Measurements from ENCODE around the gene CERK. TPM values are rescaled to one million over a fixed set of nuclear protein-coding genes. Genes with fewer than 3 reads are reported as not detected.

CERK gene
- total and polyA plus RNA-seq, 2 of the 8 experiments (the other 6 are each of a cell fraction or from before 2014, with no cell fraction given) = 26.6 to 59.0 TPM

DNA sequence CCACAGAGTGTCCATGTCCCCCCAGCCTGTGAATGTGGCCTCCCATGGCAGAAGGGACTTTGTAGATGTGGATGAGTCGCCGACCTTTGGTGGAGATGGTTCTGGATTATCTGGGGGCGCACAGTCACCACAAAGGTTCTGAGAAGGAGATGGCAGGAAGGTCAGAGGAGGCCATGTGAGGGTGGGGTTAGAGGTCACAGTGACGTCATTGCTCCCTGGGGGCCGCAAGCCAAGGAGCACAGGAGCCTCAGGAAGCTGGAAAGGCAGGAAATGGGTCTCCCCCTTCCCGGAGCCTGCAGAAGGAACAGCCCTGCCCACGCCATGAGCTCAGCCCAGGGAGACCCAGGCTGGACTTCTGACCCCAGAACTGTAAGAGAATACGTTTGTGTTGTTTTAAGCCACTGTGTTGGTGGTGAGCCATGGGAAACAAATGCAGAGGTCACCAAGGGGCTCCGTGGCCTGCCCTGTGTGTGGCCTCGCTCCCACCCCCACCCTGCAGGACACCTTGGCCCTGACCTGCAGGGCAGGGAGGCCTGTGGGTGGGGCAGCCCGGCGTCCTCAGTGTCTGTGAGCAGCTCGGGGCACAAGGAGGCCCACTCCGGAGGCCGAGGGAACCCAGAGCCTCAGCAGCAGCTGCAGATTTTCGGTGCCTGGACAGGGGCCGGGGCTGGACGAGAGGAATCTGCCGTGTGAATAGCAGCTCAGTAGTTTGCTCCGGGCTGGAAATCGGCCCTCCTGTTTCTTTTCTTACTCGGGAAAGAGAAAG, 85.8 kb downstream of the CERK start:
- H2BK5ac ChIP-seq (ENCODE audit: low read depth, low read length) = no peak overlapping the region
- H3K23me2 ChIP-seq (ENCODE audit: low read depth, low read length) = peaks cover 9% of the 10 kb centered on the region; the same call in 1 of the 2 replicates
- no peak for DNase-seq (ENCODE audit: low read depth in 1 of 2, low spot score in 2 of 2)
- 91% methylated on average over 22 of the region's 22 CpGs; no CpG with 5 or more reads in 1 of the 2 experiments for WGBS, 2 experiments (ENCODE audit: extremely low coverage in 1 of 2, insufficient coverage in 1 of 2, insufficient read length in 1 of 2, insufficient replicate concordance in 2 of 2, low coverage in 1 of 2, low lambda C conversion rate in 2 of 2, missing lambda C conversion rate in 1 of 2)
- peaks cover 0 to 4% of the 10 kb centered on the region in 2 experiments for H4K20me1 ChIP-seq (replicated peaks in 1 of 2; ENCODE audit: control insufficient read depth in 1 of 2, insufficient read depth in 2 of 2, low read length in 2 of 2)
- H4K5ac ChIP-seq (ENCODE audit: insufficient read length, low read depth, low read length) = no peak overlapping the region
- H3K14ac ChIP-seq (ENCODE audit: insufficient read length) = no peak overlapping the region
- no peak overlapping the region for H3K23ac ChIP-seq (ENCODE audit: insufficient read length)
- ChIA-PET CTCF (ENCODE audit: partially characterized antibody) (interaction anchor here (0.6 to 2.8 kb wide), 7 partner anchors 12 to 449 kb away, joined by 3 to 12 read pairs (median 3); partner anchors contain the start of gene GRAMD4), POLR2A (ENCODE audit: partially characterized antibody) (interaction anchor here (1.1 to 1.5 kb wide), 2 partner anchors 11 to 14 kb away, joined by 3 to 4 read pairs; no protein-coding TSS in a partner anchor)
- no peak overlapping the region for H3K4me3 ChIP-seq (ENCODE audit: extremely low read depth in 1 of 4, insufficient read depth in 2 of 4, low read depth in 3 of 4, low read length in 4 of 4)
- FAIRE-seq = no peak
- H4K8ac ChIP-seq (ENCODE audit: extremely low read depth, insufficient read depth, low read length) = peak overlapping the region; percentile 82; the same call in 1 of the 2 replicates
- H2BK120ac ChIP-seq (replicated peaks; ENCODE audit: low read depth, low read length) = no peak overlapping the region
- no peak overlapping the region for H3K4me2 ChIP-seq (ENCODE audit: insufficient read depth in 1 of 2, low read depth in 2 of 2, low read length in 2 of 2)
- 0 out of 2 replicates have a peak overlapping the region, but pooled peaks have one; percentile 46 for H2BK15ac ChIP-seq (ENCODE audit: low read length)
- no peak overlapping the region for H3K56ac ChIP-seq (replicated peaks; ENCODE audit: insufficient read length, low read depth, low read length)
- no peak overlapping the region for H4K91ac ChIP-seq (replicated peaks; ENCODE audit: insufficient read length, low read length)
- no peak overlapping the region for H3K9ac ChIP-seq (replicated peaks in 1 of 4; ENCODE audit: extremely low read depth in 1 of 4, low read depth in 3 of 4, low read length in 3 of 4)
- no peak overlapping the region for H2AK5ac ChIP-seq (ENCODE audit: low read depth, low read length)
- H3K4ac ChIP-seq (replicated peaks; ENCODE audit: insufficient read length, low read depth, low read length) = no peak overlapping the region
- H3K4me1 ChIP-seq (replicated peaks in 1 of 4; ENCODE audit: control insufficient read depth in 3 of 4, insufficient read depth in 4 of 4, low read length in 3 of 4) = peaks cover 0 to 4% (median 1%) of the 10 kb centered on the region in 4 experiments; a peak in 2 of 7 replicates
- H2BK12ac ChIP-seq (ENCODE audit: low read depth, low read length) = no peak overlapping the region
- no peak overlapping the region for H3K27ac ChIP-seq (ENCODE audit: low read depth, low read length)
- no peaks in the 10 kb centered on the region for H3K36me3 ChIP-seq (ENCODE audit: control insufficient read depth in 2 of 4, insufficient read depth in 4 of 4, low read length in 3 of 4)
- H3K79me2 ChIP-seq (ENCODE audit: control insufficient read depth in 1 of 2, insufficient read depth in 2 of 2, low read length in 2 of 2) = no peaks in the 10 kb centered on the region
- no peak overlapping the region for H2AFZ ChIP-seq (ENCODE audit: low read length)
- H3K9me3 ChIP-seq (ENCODE audit: insufficient read depth in 2 of 2, low read depth in 1 of 2, low read length in 1 of 2) = no peaks in the 10 kb centered on the region
- H3K27me3 ChIP-seq (replicated peaks in 1 of 4; ENCODE audit: control insufficient read depth in 3 of 4, extremely low read depth in 1 of 4, insufficient read depth in 3 of 4, low read length in 3 of 4) = no peaks in the 10 kb centered on the region
- H2BK20ac ChIP-seq (ENCODE audit: low read length) = no peak overlapping the region
- H3K79me1 ChIP-seq (ENCODE audit: low read depth, low read length) = peaks cover 5% of the 10 kb centered on the region; the same call in 1 of the 2 replicates
- H3K18ac ChIP-seq (ENCODE audit: extremely low read depth, low read length) = no peak overlapping the region
- TF ChIP-seq FOSL1 (IDR thresholded peaks at IDR 0.05; ENCODE audit: insufficient read depth, low read depth, low read length) (no peak), SIRT6 (IDR thresholded peaks at IDR 0.05; ENCODE audit: low read length) (no peak), SRF (IDR thresholded peaks at IDR 0.05; ENCODE audit: low read depth, low read length) (no peak), SP2 (IDR thresholded peaks at IDR 0.05; ENCODE audit: low read length) (no peak), SAP30 (IDR thresholded peaks at IDR 0.05; ENCODE audit: insufficient read depth, insufficient replicate concordance, low read length) (no peak), CHD1 (IDR thresholded peaks at IDR 0.05; ENCODE audit: low read depth, low read length) (no peak), YY1 (IDR thresholded peaks at IDR 0.05; ENCODE audit: low read depth, low read length) (no peak), EP300 (IDR thresholded peaks at IDR 0.05; ENCODE audit: borderline replicate concordance in 1 of 2, low read depth in 2 of 2, low read length in 2 of 2) (no peak), HDAC2 (IDR thresholded peaks at IDR 0.05; ENCODE audit: borderline replicate concordance in 1 of 2, low read depth in 2 of 2, low read length in 2 of 2) (no peak)
- TF ChIP-seq, protein P1, sequence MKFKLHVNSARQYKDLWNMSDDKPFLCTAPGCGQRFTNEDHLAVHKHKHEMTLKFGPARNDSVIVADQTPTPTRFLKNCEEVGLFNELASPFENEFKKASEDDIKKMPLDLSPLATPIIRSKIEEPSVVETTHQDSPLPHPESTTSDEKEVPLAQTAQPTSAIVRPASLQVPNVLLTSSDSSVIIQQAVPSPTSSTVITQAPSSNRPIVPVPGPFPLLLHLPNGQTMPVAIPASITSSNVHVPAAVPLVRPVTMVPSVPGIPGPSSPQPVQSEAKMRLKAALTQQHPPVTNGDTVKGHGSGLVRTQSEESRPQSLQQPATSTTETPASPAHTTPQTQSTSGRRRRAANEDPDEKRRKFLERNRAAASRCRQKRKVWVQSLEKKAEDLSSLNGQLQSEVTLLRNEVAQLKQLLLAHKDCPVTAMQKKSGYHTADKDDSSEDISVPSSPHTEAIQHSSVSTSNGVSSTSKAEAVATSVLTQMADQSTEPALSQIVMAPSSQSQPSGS (IDR thresholded peaks at IDR 0.05; ENCODE audit: low read length) = no peak

Data from H1 (cell line).